H1 (cell line): ENCODE measurements around the gene SIAH3. TPM values are rescaled to one million over a fixed set of nuclear protein-coding genes. Genes with fewer than 3 reads are reported as not detected.

Source experiments
- CTCF ChIA-PET: fragments of 300-600 bp; sonication (Branson Sonifier 250); formaldehyde crosslinking; loops from one replicate; lab custom pipeline; 2021; ENCODE audit not compliant: partially characterized antibody; lab: Charles Lee
- POLR2A ChIA-PET: fragments of 300-600 bp; sonication (Branson Sonifier 250); formaldehyde crosslinking; loops from one replicate; lab custom pipeline; 2021; ENCODE audit warnings: inconsistent platforms; ENCODE audit not compliant: partially characterized antibody; lab: Charles Lee
- DNase-seq, 2 experiments: peaks; one replicate each; pipeline versions ENCODE4 v3.0.0 to v3.0.0-alpha.2; 2010 to 2022; ENCODE audit warnings: low spot score in 2 of 2, low read depth in 1 of 2, mixed read lengths in 1 of 2
- FAIRE-seq: peaks from 2 replicates; lab custom pipeline; 2011; peaks lifted over from hg19 to GRCh38; lab: Jason Lieb, UNC
- H2AFZ ChIP-seq: 2 replicates; pipeline ENCODE4 v1.8.1; 2012; ENCODE audit warnings: low read length, inconsistent platforms
- H2AK5ac ChIP-seq: 2 replicates; pipeline ENCODE4 v1.6.1; 2013; ENCODE audit warnings: low read depth, low read length
- H2BK120ac ChIP-seq: replicated peaks from 2 replicates; pipeline ENCODE3; 2013; ENCODE audit warnings: low read depth, low read length, inconsistent platforms
- H2BK12ac ChIP-seq: 2 replicates; pipeline ENCODE4 v1.6.1; 2013; ENCODE audit warnings: low read depth, low read length
- H2BK15ac ChIP-seq: 2 replicates; pipeline ENCODE4 v1.6.1; 2013; ENCODE audit warnings: low read length
- H2BK20ac ChIP-seq: 2 replicates; pipeline ENCODE4 v1.6.1; 2013; ENCODE audit warnings: low read length
- H2BK5ac ChIP-seq: 2 replicates; pipeline ENCODE4 v1.6.1; 2013; ENCODE audit warnings: low read depth, low read length
- H3K14ac ChIP-seq: 2 replicates; pipeline ENCODE4 v1.6.1; 2013; ENCODE audit warnings: inconsistent platforms; ENCODE audit not compliant: insufficient read length
- H3K18ac ChIP-seq: 2 replicates; pipeline ENCODE4 v1.6.1; 2013; ENCODE audit warnings: low read length; ENCODE audit errors: extremely low read depth
- H3K23ac ChIP-seq: 2 replicates; pipeline ENCODE4 v1.6.1; 2013; ENCODE audit warnings: inconsistent platforms; ENCODE audit not compliant: insufficient read length
- H3K23me2 ChIP-seq: 2 replicates; pipeline ENCODE4 v1.6.1; 2013; ENCODE audit warnings: low read depth, low read length
- H3K27ac ChIP-seq: 2 replicates; pipeline ENCODE4 v1.6.1; 2011; ENCODE audit warnings: low read depth, low read length, inconsistent platforms
- H3K27me3 ChIP-seq, 4 experiments: replicated peaks in 1 of 4; 1 replicate in 1 of 4; 2 replicates in 3 of 4; pipeline versions ENCODE4 v1.6.1 to v1.8.1; 2011 to 2013; ENCODE audit warnings: low read length in 3 of 4, mild to moderate bottlenecking in 3 of 4, inconsistent platforms in 2 of 4, mixed read lengths in 2 of 4, moderate library complexity in 1 of 4; ENCODE audit not compliant: control insufficient read depth in 3 of 4, insufficient read depth in 3 of 4; ENCODE audit errors: extremely low read depth in 1 of 4
- H3K36me3 ChIP-seq, 4 experiments: 2 replicates each; pipeline versions ENCODE4 v1.6.1 to v1.8.1; 2011 to 2013; ENCODE audit warnings: mild to moderate bottlenecking in 4 of 4, low read length in 3 of 4, moderate library complexity in 2 of 4, control low read depth in 1 of 4, inconsistent platforms in 1 of 4; ENCODE audit not compliant: insufficient read depth in 4 of 4, control insufficient read depth in 2 of 4
- H3K4ac ChIP-seq: replicated peaks from 2 replicates; pipeline ENCODE3; 2013; ENCODE audit warnings: low read length, low read depth, mixed read lengths, inconsistent platforms; ENCODE audit not compliant: insufficient read length
- H3K4me1 ChIP-seq, 4 experiments: replicated peaks in 1 of 4; 1 replicate in 1 of 4; 2 replicates in 3 of 4; pipeline versions ENCODE4 v1.6.1 to v1.8.1; 2011 to 2013; ENCODE audit warnings: low read length in 3 of 4, inconsistent platforms in 2 of 4, mixed read lengths in 1 of 4; ENCODE audit not compliant: insufficient read depth in 4 of 4, control insufficient read depth in 3 of 4
- H3K4me2 ChIP-seq, 2 experiments: 2 replicates each; pipeline versions ENCODE4 v1.6.1 to v1.8.1; 2011 to 2013; ENCODE audit warnings: low read depth in 2 of 2, low read length in 2 of 2, control low read depth in 1 of 2, inconsistent platforms in 1 of 2, mild to moderate bottlenecking in 1 of 2; ENCODE audit not compliant: insufficient read depth in 1 of 2
- H3K4me3 ChIP-seq, 4 experiments: fragments of 200-600, 300-600 bp in 1 of 4; sonication (generic), shearing (Covaris generic), sonication (Bioruptor Twin) in 1 of 4; 2 replicates each; pipeline versions ENCODE4 v1.5.1 to v1.8.1; 2011 to 2016; ENCODE audit warnings: low read length in 4 of 4, low read depth in 3 of 4, control low read depth in 2 of 4, inconsistent platforms in 2 of 4, mild to moderate bottlenecking in 2 of 4, mixed read lengths in 1 of 4, moderate library complexity in 1 of 4; ENCODE audit not compliant: insufficient read depth in 2 of 4; ENCODE audit errors: extremely low read depth in 1 of 4
- H3K56ac ChIP-seq: replicated peaks from 2 replicates; pipeline ENCODE3; 2013; ENCODE audit warnings: low read depth, mild to moderate bottlenecking, mixed read lengths, low read length, inconsistent platforms; ENCODE audit not compliant: insufficient read length
- H3K79me1 ChIP-seq: 2 replicates; pipeline ENCODE4 v1.6.1; 2013; ENCODE audit warnings: low read depth, low read length, control low read depth
- H3K79me2 ChIP-seq, 2 experiments: 2 replicates each; pipeline versions ENCODE4 v1.6.1 to v1.8.1; 2012 to 2013; ENCODE audit warnings: low read length in 2 of 2, mild to moderate bottlenecking in 2 of 2, inconsistent platforms in 1 of 2; ENCODE audit not compliant: insufficient read depth in 2 of 2, control insufficient read depth in 1 of 2
- H3K9ac ChIP-seq, 4 experiments: replicated peaks in 1 of 4; 1 replicate in 1 of 4; 2 replicates in 3 of 4; pipeline versions ENCODE4 v1.6.1 to v1.8.1; 2011 to 2013; ENCODE audit warnings: low read depth in 3 of 4, low read length in 3 of 4, control low read depth in 2 of 4, mild to moderate bottlenecking in 2 of 4, moderate library complexity in 2 of 4, inconsistent platforms in 1 of 4; ENCODE audit errors: extremely low read depth in 1 of 4
- H3K9me3 ChIP-seq, 2 experiments: 2 replicates each; pipeline versions ENCODE4 v1.6.1 to v1.8.1; 2012 to 2013; ENCODE audit warnings: mild to moderate bottlenecking in 2 of 2, moderate library complexity in 2 of 2, control low read depth in 1 of 2, inconsistent platforms in 1 of 2, low read depth in 1 of 2, low read length in 1 of 2, mixed read lengths in 1 of 2; ENCODE audit not compliant: insufficient read depth in 2 of 2
- H4K20me1 ChIP-seq, 2 experiments: replicated peaks in 1 of 2; 2 replicates each; pipeline versions ENCODE3 to v1.8.1; 2011 to 2013; ENCODE audit warnings: inconsistent platforms in 2 of 2, low read length in 2 of 2, mild to moderate bottlenecking in 1 of 2; ENCODE audit not compliant: insufficient read depth in 2 of 2, control insufficient read depth in 1 of 2
- H4K5ac ChIP-seq: 2 replicates; pipeline ENCODE4 v1.6.1; 2013; ENCODE audit warnings: low read length, low read depth, mixed read lengths, inconsistent platforms; ENCODE audit not compliant: insufficient read length
- H4K8ac ChIP-seq: 2 replicates; pipeline ENCODE4 v1.8.0; 2013; ENCODE audit warnings: mild to moderate bottlenecking, moderate library complexity, low read length, inconsistent platforms; ENCODE audit not compliant: insufficient read depth; ENCODE audit errors: extremely low read depth
- H4K91ac ChIP-seq: replicated peaks from 2 replicates; pipeline ENCODE3; 2013; ENCODE audit warnings: low read length, mixed read lengths, inconsistent platforms; ENCODE audit not compliant: insufficient read length
- BRCA1 ChIP-seq: IDR thresholded peaks from 2 replicates; pipeline ENCODE4 v1.6.1; 2012; ENCODE audit warnings: low read depth, low read length, improper control_type of control experiment
- CHD2 ChIP-seq: IDR thresholded peaks from 2 replicates; pipeline ENCODE4 v1.6.1; 2012; ENCODE audit warnings: low read length, improper control_type of control experiment
- EP300 ChIP-seq, 2 experiments: IDR thresholded peaks; 1 replicate in 1 of 2; 2 replicates in 1 of 2; pipeline ENCODE4 v1.6.1; 2011 to 2012; ENCODE audit warnings: low read depth in 2 of 2, low read length in 2 of 2, mild to moderate bottlenecking in 2 of 2, borderline replicate concordance in 1 of 2, inconsistent platforms in 1 of 2, moderate library complexity in 1 of 2
- POLR2A ChIP-seq, 2 experiments: IDR thresholded peaks; 1 replicate in 1 of 2; 2 replicates in 1 of 2; pipeline ENCODE4 v1.6.1; 2011; ENCODE audit warnings: low read depth in 2 of 2, low read length in 2 of 2, mild to moderate bottlenecking in 2 of 2; ENCODE audit errors: control extremely low read depth in 1 of 2
- POU5F1 ChIP-seq: IDR thresholded peaks from 2 replicates; pipeline ENCODE4 v1.6.1; 2011; ENCODE audit warnings: low read depth, mild to moderate bottlenecking, low read length, moderate library complexity
- RAD21 ChIP-seq, 2 experiments: IDR thresholded peaks in 1 of 2; conservative IDR thresholded peaks in 1 of 2; 2 replicates each; pipeline ENCODE4 v1.6.1; 2011; ENCODE audit warnings: low read depth in 2 of 2, low read length in 2 of 2, improper control_type of control experiment in 1 of 2, inconsistent platforms in 1 of 2, mild to moderate bottlenecking in 1 of 2, moderate library complexity in 1 of 2
- SUZ12 ChIP-seq: fragments of 200-600 bp; sonication (generic); IDR thresholded peaks from 2 replicates; pipeline ENCODE4 v1.6.1; 2012; ENCODE audit warnings: mild to moderate bottlenecking, inconsistent platforms, low read length, moderate library complexity, mixed read lengths
- WGBS, 2 experiments: shearing (Covaris generic) in 1 of 2; methylation state at CpG; one replicate each; pipeline versions ENCODE4 v1.1.6 to v1.1.7; 2013 to 2015; ENCODE audit warnings: low lambda C conversion rate in 2 of 2, mixed read lengths in 2 of 2, inconsistent platforms in 1 of 2, low coverage in 1 of 2, missing lambda C conversion rate in 1 of 2; ENCODE audit not compliant: insufficient replicate concordance in 2 of 2, insufficient coverage in 1 of 2, insufficient read length in 1 of 2; ENCODE audit errors: extremely low coverage in 1 of 2, missing lambda C conversion rate in 1 of 2; 5-methylcytosine and 5-hydroxymethylcytosine counted together
- polyA plus RNA-seq, 7 experiments: library from polyadenylated mRNA; depleted of rRNA in 3 of 7; stranded (reverse) in 5 of 7; unstranded in 2 of 7; fragments of >200 nt in 5 of 7; fragments of 200-250 nt in 2 of 7; gene quantifications; 1 replicate in 5 of 7; 2 replicates in 1 of 7; 4 replicates in 1 of 7; pipeline versions ENCODE4 v1.2.1 to v1.2.3, GENCODE V29; 2011 to 2013; ENCODE audit warnings: missing spikeins in 2 of 7, mixed read lengths in 2 of 7
- total RNA-seq: library from RNA; stranded (reverse); fragmentation: NEBNext Ultra II Directional; extraction: Animal tissue kit (Norgen Biotek cat#: 25700); gene quantifications from 2 replicates; pipeline ENCODE4 v1.2.1, GENCODE V29; 2021

The SIAH3 gene
- total and polyA plus RNA-seq, 2 of the 8 experiments (the other 6 are each of a cell fraction or from before 2014, with no cell fraction given), result 0.15 to 0.17 TPM

GRCh38 chr13:45886466-45886865, 34.9 kb upstream of the SIAH3 start:
- no peak for FAIRE-seq
- no peak overlapping the region for H2AFZ ChIP-seq
- H4K20me1 ChIP-seq, result no peaks in the 10 kb centered on the region
- no peaks in the 10 kb centered on the region for H3K23me2 ChIP-seq
- no peak overlapping the region for H3K18ac ChIP-seq
- H4K5ac ChIP-seq, result no peak overlapping the region
- no peak overlapping the region for H3K56ac ChIP-seq
- no peak overlapping the region for H3K4me3 ChIP-seq
- no peaks in the 10 kb centered on the region for H3K36me3 ChIP-seq
- no peak overlapping the region for H4K91ac ChIP-seq
- no peak for DNase-seq
- no peak overlapping the region for H4K8ac ChIP-seq
- no peaks in the 10 kb centered on the region; a peak in 1 of 7 replicates for H3K27me3 ChIP-seq
- ChIA-PET POLR2A (no interaction called here), CTCF (no interaction called here)
- no peak overlapping the region for H2BK20ac ChIP-seq
- no peak overlapping the region for H2BK15ac ChIP-seq
- H2BK5ac ChIP-seq, result no peak overlapping the region
- no peaks in the 10 kb centered on the region for H3K79me2 ChIP-seq
- no peak overlapping the region for H3K14ac ChIP-seq
- 64% methylated on average over 5 of the region's 7 CpGs; no CpG with 5 or more reads in 1 of the 2 experiments for WGBS, 2 experiments
- no peaks in the 10 kb centered on the region for H3K9me3 ChIP-seq
- H2AK5ac ChIP-seq, result no peak overlapping the region
- H3K4me2 ChIP-seq, result no peak overlapping the region
- H2BK120ac ChIP-seq, result no peak overlapping the region
- H3K27ac ChIP-seq, result no peak overlapping the region
- no peaks in the 10 kb centered on the region for H3K79me1 ChIP-seq
- no peak overlapping the region for H3K4ac ChIP-seq
- H3K4me1 ChIP-seq, result peaks cover 0 to 6% (median 3%) of the 10 kb centered on the region in 4 experiments; a peak in 3 of 7 replicates
- H3K9ac ChIP-seq, result no peak overlapping the region
- H3K23ac ChIP-seq, result no peak overlapping the region
- TF ChIP-seq RAD21 (IDR thresholded peaks at IDR 0.05 in 1 of 2, conservative IDR thresholded peaks at IDR 0.05 in 1 of 2; ENCODE audit: low read depth in 2 of 2, low read length in 2 of 2), result no peak
- no peak for TF ChIP-seq POU5F1
- no peak for TF ChIP-seq EP300 (IDR thresholded peaks at IDR 0.05; ENCODE audit: borderline replicate concordance in 1 of 2, low read depth in 2 of 2, low read length in 2 of 2)
- no peak for TF ChIP-seq POLR2A (IDR thresholded peaks at IDR 0.05; ENCODE audit: control extremely low read depth in 1 of 2, low read depth in 2 of 2, low read length in 2 of 2)
- TF ChIP-seq SUZ12, result no peak
- TF ChIP-seq BRCA1, result no peak
- no peak for TF ChIP-seq CHD2
- no peak overlapping the region for H2BK12ac ChIP-seq
